Measurements from ENCODE around the gene MDM2. TPM values are rescaled to one million over a fixed set of nuclear protein-coding genes. Genes with fewer than 3 reads are reported as not detected.

MDM2 gene
- total and polyA plus RNA-seq, 10 of the 15 experiments (the other 5 are each of a cell fraction or from before 2014, with no cell fraction given), result 48.2 to 174 (median 85.0) TPM

- TF ChIP-seq ETV6 (conservative IDR thresholded peaks at IDR 0.05 in 1 of 2, IDR thresholded peaks at IDR 0.05 in 1 of 2; ENCODE audit: borderline replicate concordance in 1 of 2, low read depth in 1 of 2) (peak in 1 of 2 experiments; percentile 32; a peak in 1 of 4 replicates), EGR1 (IDR thresholded peaks at IDR 0.05; ENCODE audit: borderline replicate concordance in 1 of 2, low read depth in 2 of 2, low read length in 2 of 2) (peak in 1 of 2 experiments; percentile 22; a peak in 1 of 3 replicates), EZH2 (IDR thresholded peaks at IDR 0.05; ENCODE audit: borderline replicate concordance, control insufficient read depth, low read depth, low read length) (no peak), EED (IDR thresholded peaks at IDR 0.05; ENCODE audit: low read depth) (peak; percentile 10; the same call in 1 of the 2 replicates), MEF2B (IDR thresholded peaks at IDR 0.05; ENCODE audit: partially characterized antibody, poor library complexity, severe bottlenecking) (peak; percentile 84), PAX5 (IDR thresholded peaks at IDR 0.05; ENCODE audit: borderline replicate concordance, low read depth, low read length) (0 out of 2 replicates have a peak, but pooled peaks have one; percentile 12), TARDBP (IDR thresholded peaks at IDR 0.05; ENCODE audit: borderline replicate concordance) (no peak), BCL11A (IDR thresholded peaks at IDR 0.05; ENCODE audit: low read depth, low read length) (no peak), HSF1 (IDR thresholded peaks at IDR 0.05; ENCODE audit: low read depth, low read length) (no peak), ATF3 (IDR thresholded peaks at IDR 0.05; ENCODE audit: borderline replicate concordance, extremely low read depth, low read depth, low read length) (no peak), TCF7 (IDR thresholded peaks at IDR 0.05; ENCODE audit: borderline replicate concordance) (no peak), EP300 (IDR thresholded peaks at IDR 0.05; ENCODE audit: borderline replicate concordance in 1 of 2, control insufficient read depth in 1 of 2, low read depth in 2 of 2, low read length in 2 of 2) (peak; percentile 27 to 65; a peak in 2 of 4 replicates), JUND (IDR thresholded peaks at IDR 0.05; ENCODE audit: low read depth, low read length) (no peak), IRF3 (IDR thresholded peaks at IDR 0.05) (no peak), PAX8 (IDR thresholded peaks at IDR 0.05) (no peak), PKNOX1 (IDR thresholded peaks at IDR 0.05) (peak; percentile 80), ESRRA (IDR thresholded peaks at IDR 0.05; ENCODE audit: low read length) (no peak), HDGF (IDR thresholded peaks at IDR 0.05) (no peak), CTCF (IDR thresholded peaks at IDR 0.05 in 2 of 3, conservative IDR thresholded peaks at IDR 0.05 in 1 of 3; ENCODE audit: control insufficient read depth in 2 of 3, extremely low read depth in 1 of 3, insufficient read depth in 1 of 3, low read depth in 3 of 3, low read length in 3 of 3) (peak; percentile 63 to 76 (median 72)), MYC (IDR thresholded peaks at IDR 0.05; ENCODE audit: insufficient read depth, insufficient read length, insufficient replicate concordance, low read length, severe bottlenecking) (no peak), CBX5 (IDR thresholded peaks at IDR 0.05; ENCODE audit: low read depth) (peak; percentile 59), RBBP5 (conservative IDR thresholded peaks at IDR 0.05) (no peak)
These were observed at the start of gene MDM2 (continued) for GRCh38 chr12:68807576-68808387.

All from GM12878 (cell line).